Putamen (tissue), 1 donor: ENCODE measurements around the gene LCE3A.
"Not testable (repeated sequence)": the region's sequence is repeated elsewhere in the genome, so short reads cannot be mapped to it uniquely, and the experiment has no call there.

ENCODE experiments used
- DNase-seq: peaks from one replicate; pipeline ENCODE4 v3.0.0-alpha.2; 2016; ENCODE audit warnings: low spot score

The LCE3A gene, protein sequence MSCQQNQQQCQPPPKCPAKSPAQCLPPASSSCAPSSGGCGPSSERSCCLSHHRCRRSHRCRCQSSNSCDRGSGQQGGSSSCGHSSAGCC

GRCh38 chr1:152622803-152623202, at the start of gene LCE3A:
Gene LCE3A, minus strand, starts transcription at chr1:152623103. Its CDS starts 0 bp downstream, at chr1:152623103.
- no peak for DNase-seq

DNA sequence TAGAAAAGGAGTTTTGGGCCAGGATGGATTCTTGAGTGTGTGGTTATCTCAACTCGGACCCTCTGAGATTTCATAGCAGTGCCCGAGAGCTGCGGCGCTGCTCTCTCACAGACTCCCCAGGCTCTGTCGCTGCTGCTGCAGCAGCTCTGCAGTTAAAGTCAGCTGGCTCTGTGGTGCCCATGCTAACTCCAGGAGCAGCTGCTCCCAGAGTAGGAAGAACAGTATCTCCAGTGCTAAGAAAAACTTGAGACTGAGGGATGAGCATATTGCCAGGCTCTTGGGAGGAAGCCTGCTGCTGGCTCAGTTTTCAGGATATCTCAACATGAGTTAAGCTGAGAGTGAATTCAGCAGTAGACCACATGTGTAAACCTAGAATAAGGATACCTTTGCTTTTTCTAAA, 44.7 kb upstream of the LCE3A start:
- no peak for DNase-seq

DNA sequence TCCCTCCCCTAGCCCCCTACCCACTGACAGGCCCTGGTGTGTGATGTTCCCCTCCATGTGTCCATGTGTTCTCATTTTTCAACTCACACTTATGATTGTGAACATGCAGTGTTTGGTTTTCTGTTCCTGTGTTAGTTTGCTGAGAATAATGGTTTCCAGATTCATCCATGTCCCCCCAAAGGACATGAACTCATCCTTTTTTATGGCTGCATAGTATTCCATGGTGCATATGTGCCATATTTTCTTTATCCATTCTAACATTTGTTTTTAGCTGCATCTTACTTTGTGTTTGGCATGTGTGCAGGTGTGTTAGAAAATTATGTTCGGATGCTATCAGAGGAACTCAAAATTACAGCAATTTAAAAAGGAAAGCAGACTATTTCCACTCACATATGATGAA, 43.3 kb upstream of the LCE3A start:
- not testable (repeated sequence) for DNase-seq

DNA sequence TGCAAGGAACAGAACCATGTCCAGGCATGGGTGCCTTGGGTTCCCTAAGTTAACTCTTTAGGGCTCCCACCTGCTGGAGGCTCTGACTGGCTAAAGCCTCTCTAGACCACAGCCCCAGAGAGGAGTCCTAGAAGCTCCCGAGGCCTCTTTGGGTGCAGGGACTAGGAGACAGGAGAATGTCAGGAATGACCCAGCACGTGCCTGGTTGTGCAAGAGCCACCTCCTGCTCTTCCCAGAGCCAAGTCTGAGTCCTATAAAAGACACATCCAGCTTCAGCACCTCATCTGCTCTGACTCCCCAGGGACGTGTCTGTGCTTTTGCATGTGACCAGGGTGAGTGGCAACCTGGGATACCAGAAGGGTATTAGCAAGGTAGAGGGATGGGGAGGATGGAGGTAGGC, 40.2 kb upstream of the LCE3A start, which contains the start of gene LCE2D:
TSS of gene LCE2D (plus strand) at position 283 of the 400 bp plus-strand sequence. CDS start 726 bp downstream, outside the sequence.
- DNase-seq: no peak

DNA sequence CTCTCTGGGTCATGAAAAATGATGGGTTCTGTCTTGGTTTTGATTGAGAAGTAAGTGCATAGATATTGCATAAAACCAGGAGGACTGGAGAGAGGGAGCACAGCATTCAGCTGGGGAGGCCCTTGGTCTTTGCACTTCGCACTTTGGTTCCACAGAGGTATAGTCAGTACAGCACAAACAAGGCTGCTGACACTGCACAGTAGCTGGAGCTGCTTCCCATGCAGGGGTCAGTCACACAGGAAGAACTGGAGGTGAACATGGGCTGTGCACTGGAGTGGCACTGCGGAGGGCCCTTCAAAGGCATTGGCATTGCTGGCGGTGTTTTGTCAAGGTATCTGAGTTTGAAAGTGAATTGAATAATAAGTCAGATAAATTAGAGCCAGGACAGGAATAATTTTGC, 35.7 kb upstream of the LCE3A start:
- no peak for DNase-seq

GRCh38 chr1:152657677-152658076, 34.8 kb upstream of the LCE3A start:
- no peak for DNase-seq

DNA sequence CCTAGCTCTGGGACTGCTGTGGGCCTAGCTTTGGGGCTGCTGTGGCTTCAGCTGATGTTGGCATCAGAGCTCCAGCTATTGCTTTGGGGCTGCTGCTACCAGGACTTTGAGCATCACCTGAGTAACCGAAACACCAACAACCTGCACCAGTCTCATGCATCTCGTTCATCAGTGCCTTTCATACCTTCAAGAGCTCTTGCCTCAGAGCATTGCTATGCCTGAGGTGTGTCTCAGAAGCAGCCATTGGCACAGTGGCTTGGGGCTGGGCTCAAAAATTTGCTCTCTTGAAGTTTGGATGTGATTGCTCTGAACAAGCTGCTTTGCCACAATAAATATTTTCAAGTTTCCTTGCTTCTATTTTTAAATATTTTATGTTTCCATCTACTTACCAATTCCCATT, 33.6 kb upstream of the LCE3A start:
- no peak for DNase-seq

GRCh38 chr1:152654110-152654509, 31.2 kb upstream of the LCE3A start:
- DNase-seq: peak; percentile 12

GRCh38 chr1:152646656-152647055, 23.8 kb upstream of the LCE3A start:
- DNase-seq: no peak

GRCh38 chr1:152645146-152645545, 22.2 kb upstream of the LCE3A start:
- DNase-seq: no peak

DNA sequence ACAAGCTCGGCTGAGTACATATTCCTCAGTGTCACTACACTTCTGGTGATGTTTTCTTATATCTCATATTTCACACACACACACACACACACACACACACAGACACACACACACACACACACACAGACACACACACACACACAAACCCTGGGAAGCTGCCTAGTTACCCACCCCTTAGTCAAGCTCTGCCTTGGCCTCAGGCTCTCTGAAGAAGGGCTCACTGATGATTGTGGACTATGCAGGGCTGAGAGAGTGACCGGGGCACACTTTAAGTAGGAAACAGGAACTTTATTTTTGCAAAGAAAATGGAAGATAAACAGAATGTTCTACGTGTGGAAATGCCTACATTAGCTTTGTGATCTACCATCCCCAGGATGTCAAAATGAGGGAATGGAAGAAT, 21.0 kb upstream of the LCE3A start:
- no peak for DNase-seq

DNA sequence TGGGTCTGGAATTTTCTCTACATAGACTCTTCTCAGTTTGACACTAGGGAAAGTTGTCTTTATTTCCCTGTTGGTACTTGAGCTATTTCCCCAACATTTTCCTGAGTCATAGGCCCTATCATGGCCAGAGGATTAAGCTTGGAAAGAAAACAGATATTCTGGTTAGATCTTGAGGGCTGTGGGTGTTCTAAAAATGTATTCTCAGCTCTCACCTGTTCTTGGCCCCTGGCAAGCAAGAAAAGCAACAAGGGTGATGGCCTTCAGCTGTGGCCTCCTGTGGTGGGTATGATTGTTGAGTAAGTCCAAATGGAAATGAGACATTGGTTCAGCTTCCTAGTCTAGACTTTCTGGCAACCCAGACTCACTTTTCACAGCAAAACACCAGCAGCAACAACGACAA, 17.4 kb upstream of the LCE3A start:
- no peak for DNase-seq

DNA sequence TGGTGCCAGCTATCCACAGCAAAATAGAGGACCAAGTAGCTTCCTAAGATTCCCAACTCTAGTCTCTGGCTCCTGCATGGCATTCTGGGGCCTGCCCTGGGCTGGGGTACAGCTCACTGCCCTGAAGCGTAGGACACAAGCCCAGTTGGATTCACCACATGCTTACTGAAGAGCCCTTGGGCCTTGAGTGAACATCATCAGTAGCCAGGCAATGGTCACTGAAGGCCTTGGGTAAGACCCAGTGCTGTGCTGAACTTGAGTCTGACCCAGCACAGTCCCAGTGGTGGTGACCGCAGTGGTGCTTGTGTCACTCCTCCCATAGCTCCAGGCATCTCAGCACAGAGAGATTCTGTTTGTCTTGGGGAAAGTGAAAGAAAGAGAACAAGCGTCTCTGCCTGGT, 7.7 kb upstream of the LCE3A start:
- no peak for DNase-seq

DNA sequence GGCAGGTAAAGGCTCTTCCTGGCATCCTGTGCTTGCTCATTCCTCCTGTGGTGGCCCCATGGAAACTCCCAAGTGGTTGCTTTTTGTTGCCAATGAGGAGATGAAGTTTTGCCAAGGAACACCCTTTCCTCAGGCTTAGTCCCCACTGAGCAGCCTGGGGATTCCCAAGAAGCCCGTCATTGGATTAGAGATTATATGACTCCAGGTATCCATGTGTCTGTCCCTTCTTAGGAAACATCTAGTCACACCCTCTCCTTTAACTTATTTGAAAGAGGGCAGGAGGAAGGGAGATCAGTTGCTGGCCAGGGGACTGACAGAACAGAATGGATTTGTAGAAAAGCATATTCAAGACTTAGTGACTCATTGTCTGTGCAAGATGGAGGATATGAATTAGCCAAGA, 3.8 kb upstream of the LCE3A start:
- no peak for DNase-seq

DNA sequence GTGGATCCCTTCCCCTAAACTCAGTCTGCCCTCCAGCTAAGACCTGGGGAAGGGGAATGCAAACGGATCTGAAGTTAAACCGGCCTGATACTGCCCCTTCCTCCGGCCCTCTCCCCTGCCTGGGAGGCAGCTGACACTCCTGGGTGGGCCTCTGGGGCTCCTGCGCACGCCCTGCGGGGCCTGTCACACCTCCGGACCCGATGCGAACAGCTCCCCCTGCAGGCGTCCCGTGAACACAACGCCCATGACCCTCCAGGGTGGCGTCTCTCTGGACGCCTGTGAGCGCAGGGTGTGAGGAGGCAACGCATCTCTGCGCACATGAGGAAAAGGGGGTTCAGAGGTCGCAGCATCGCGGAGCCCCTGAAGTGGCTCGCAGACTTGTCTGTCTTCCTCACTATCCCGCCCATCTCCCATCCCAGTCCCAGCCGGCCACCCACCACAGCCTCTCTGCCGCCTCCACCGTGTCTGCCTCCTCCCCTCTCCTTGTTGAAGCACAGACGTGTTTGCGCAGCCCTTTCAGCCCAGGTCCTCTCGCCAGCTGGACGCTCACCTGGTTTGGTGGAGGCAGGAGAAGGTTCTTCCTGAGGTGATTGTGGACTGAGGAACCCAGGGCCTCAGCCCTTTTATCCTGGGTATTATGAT, 421 bp upstream of the LCE3A start:
- DNase-seq: no peak

GRCh38 chr1:152621993-152622392, 910 bp downstream of the LCE3A start:
- DNase-seq: no peak

GRCh38 chr1:152613511-152613910, 9.4 kb downstream of the LCE3A start, which contains the start of gene LCE3B:
Gene LCE3B, plus strand, starts transcription at chr1:152613811. Its CDS starts 0 bp downstream, at chr1:152613811.
- DNase-seq: no peak

GRCh38 chr1:152599934-152600333, 23.0 kb downstream of the LCE3A start, which contains the start of gene LCE3C:
Gene LCE3C, plus strand, starts transcription at chr1:152600234. Its CDS starts 498 bp downstream, at chr1:152600732.
- DNase-seq: no peak

GRCh38 chr1:152596986-152597385, 25.9 kb downstream of the LCE3A start:
- no peak for DNase-seq

GRCh38 chr1:152585586-152585985, 37.3 kb downstream of the LCE3A start:
- no peak for DNase-seq

DNA sequence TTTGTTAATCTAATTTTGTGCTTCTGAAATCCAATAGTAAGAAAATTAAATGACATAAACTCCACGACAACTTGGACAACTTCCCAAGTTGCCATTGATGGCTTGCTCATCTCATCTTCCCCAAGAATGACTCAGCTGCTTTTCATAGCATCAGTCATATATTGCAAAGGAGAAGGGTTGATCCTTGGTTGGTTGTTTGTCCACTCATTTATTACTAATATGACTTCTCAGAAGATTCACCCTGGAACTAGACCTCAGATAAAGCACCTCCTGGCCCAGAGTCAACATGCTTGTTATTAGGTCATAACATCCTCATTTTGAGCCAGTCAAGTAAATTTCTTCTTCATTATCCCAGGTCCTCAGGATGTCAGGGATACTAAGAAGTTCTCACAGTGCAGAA, 40.3 kb downstream of the LCE3A start:
- DNase-seq: no peak

DNA sequence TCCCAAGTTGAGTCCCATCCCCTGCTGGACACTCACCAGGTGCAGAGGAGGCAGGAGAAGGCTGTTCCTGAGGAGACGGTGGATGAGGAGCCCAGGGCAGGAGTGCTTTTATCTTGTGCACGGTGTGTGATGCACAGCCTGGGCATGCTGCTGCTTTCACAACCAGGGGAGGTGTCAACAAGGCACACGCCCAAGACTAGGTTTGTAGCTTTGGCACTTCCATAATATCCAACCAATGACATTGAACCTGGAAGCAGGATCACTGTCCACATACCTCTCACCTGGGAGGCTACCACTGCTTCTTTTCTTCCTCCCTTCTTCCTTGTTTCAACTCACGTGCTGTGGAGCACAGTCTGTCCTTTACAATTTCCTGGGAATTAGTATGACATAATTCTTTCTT, 42.5 kb downstream of the LCE3A start, which contains the start of gene LCE3D:
TSS of gene LCE3D (minus strand) at position 84 of the 400 bp plus-strand sequence. CDS start 580 bp downstream, outside the sequence.
- DNase-seq: no peak

DNA sequence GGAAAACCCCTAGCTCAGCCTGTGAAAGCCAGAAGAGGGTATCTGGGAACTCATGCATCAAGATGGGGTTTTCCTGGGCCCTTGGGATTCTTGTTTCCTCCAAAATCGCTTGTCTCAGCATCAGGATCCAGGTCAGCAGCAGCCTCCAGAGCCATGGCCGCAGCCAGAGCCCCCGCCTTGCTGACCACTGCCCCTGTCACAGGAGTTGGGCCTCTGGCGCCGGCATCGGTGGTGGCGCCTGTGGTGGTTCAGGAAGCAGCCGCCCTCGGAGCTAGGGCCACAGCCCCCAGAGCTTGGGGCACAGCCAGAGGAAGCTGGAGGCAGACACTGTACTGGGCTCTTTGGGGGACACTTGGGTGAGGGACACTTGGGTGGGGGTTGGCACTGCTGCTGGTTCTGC, 43.4 kb downstream of the LCE3A start:
- DNase-seq: not testable (repeated sequence)

DNA sequence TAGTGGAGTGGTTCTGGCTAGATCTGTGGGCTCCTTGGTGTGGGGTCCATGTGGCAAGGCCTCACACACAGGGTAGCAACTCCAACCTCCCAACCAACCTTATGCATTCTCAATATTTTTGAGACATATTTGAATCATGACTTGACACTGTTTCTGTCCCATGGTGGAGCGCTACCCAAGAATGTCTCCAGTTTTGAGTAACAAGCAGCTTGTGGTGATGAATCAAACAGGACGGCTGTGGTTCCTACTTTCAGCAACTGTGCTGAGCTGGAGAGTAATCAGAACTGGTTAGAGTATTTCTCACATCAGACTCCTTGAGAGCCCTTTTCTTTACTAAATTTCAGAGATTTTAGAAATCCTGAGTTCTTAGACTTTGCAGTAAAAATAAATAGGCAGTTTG, 45.7 kb downstream of the LCE3A start:
- no peak for DNase-seq
